Body of pancreas (tissue), 4 donors: ENCODE data around the gene CCDC27.

ENCODE experiments used
- CTCF ChIP-seq, 7 experiments: fragments of 450-650 bp in 4 of 7; fragments of 200-600 bp in 3 of 7; sonication (generic) in 3 of 7; IDR thresholded peaks; one replicate each; pipeline ENCODE4 v1.5.1; 2016 to 2019; ENCODE audit warnings: antibody characterized with exemption in 7 of 7
- POLR2A ChIP-seq, 3 donors: fragments of 450-650 bp; IDR thresholded peaks; one replicate each; pipeline ENCODE4 v1.6.1; 2016; ENCODE audit warnings: antibody characterized with exemption in 3 of 3, mild to moderate bottlenecking in 2 of 3

DNA sequence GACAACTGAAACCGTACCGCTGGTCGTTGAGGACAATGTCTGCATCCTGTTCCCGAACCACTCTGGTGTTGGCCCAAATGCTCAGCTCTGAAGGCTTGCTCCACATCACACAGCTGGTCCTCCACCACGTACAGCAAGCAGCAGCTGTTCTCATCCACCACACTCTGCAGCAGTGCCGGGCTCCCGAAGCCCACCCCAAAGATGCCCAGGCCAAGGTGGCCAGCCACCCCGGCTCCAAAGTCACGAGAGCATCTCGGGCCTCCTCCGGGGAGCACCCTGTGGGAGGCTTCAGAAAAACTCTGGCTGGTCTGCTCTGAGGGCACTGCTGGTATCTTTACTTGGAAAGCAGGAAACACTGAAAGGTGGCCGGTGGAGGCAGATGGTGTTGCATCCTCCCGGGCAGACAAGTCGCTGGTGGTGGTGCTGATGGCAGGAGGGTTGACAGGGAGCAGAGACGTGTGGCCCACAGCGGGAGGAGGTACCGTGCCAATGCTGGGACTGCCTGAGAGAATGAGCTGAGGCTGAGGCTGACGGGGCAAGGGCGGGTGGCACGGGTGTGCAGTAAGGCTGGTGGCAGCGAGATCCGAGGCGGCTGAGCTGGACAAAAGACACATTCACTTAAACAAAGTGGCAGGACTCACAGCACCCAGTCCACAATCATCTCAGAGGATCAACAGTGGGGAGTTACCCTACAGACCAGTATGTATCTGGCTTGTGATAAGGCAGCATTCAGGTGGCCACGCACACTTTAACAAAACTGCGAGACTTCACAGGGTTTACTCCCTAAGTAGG is 6.5 kb upstream of the CCDC27 start:
- TF ChIP-seq CTCF (IDR thresholded peaks at IDR 0.05) (no peak), POLR2A (IDR thresholded peaks at IDR 0.05) (no peak)
